NB4 (cell line): Measurements from ENCODE around the gene KRT1.

ENCODE experiments used
- DNase-seq: peaks from one replicate; pipeline ENCODE4 v3.0.0; 2010; ENCODE audit warnings: low read depth
- H3K4me3 ChIP-seq: one replicate; pipeline ENCODE4 v1.5.1; 2011; ENCODE audit warnings: mild to moderate bottlenecking, low read depth, low read length, moderate library complexity
- MYC ChIP-seq: IDR thresholded peaks from 2 replicates; pipeline ENCODE4 v1.6.1; 2011; ENCODE audit warnings: low read depth, low read length
- POLR2A ChIP-seq: IDR thresholded peaks from 2 replicates; pipeline ENCODE4 v1.6.1; 2011; ENCODE audit warnings: mild to moderate bottlenecking; ENCODE audit not compliant: insufficient read length; ENCODE audit errors: extremely low read depth
- TF ChIP-seq, protein P1 (sequence below): IDR thresholded peaks from 2 replicates; pipeline ENCODE4 v1.6.1; 2011; ENCODE audit warnings: low read depth, low read length
- TF ChIP-seq, protein P2 (sequence below): IDR thresholded peaks from one replicate; pipeline ENCODE4 v1.5.1; 2012; ENCODE audit warnings: low read depth, low read length

The KRT1 gene

DNA sequence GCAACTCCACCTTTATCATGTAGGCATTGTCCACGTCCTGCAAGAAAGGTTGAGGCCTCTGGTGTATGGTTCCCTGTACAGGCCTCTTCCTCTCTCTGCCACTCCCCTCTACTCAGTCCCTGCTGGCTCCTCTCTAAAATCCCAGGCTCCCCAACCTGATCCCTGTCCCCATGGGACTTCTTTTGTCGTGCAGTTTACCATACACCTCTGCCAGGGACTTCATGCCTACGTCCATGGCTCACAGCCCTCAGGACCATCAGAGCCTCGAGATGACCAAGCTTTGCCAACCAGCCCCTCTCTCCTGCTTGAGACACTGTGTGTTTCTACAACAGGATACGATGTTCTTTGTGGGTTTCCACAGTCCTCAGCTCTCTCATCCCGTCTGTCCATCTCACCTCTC lies 31.1 kb downstream of the KRT1 start:
- no peak for DNase-seq
- TF ChIP-seq POLR2A (no peak), MYC (no peak)
- TF ChIP-seq, protein P1, sequence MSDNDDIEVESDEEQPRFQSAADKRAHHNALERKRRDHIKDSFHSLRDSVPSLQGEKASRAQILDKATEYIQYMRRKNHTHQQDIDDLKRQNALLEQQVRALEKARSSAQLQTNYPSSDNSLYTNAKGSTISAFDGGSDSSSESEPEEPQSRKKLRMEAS, result no peak
- TF ChIP-seq, protein P2, sequence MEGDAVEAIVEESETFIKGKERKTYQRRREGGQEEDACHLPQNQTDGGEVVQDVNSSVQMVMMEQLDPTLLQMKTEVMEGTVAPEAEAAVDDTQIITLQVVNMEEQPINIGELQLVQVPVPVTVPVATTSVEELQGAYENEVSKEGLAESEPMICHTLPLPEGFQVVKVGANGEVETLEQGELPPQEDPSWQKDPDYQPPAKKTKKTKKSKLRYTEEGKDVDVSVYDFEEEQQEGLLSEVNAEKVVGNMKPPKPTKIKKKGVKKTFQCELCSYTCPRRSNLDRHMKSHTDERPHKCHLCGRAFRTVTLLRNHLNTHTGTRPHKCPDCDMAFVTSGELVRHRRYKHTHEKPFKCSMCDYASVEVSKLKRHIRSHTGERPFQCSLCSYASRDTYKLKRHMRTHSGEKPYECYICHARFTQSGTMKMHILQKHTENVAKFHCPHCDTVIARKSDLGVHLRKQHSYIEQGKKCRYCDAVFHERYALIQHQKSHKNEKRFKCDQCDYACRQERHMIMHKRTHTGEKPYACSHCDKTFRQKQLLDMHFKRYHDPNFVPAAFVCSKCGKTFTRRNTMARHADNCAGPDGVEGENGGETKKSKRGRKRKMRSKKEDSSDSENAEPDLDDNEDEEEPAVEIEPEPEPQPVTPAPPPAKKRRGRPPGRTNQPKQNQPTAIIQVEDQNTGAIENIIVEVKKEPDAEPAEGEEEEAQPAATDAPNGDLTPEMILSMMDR, result no peak
- no peak overlapping the region for H3K4me3 ChIP-seq

DNA sequence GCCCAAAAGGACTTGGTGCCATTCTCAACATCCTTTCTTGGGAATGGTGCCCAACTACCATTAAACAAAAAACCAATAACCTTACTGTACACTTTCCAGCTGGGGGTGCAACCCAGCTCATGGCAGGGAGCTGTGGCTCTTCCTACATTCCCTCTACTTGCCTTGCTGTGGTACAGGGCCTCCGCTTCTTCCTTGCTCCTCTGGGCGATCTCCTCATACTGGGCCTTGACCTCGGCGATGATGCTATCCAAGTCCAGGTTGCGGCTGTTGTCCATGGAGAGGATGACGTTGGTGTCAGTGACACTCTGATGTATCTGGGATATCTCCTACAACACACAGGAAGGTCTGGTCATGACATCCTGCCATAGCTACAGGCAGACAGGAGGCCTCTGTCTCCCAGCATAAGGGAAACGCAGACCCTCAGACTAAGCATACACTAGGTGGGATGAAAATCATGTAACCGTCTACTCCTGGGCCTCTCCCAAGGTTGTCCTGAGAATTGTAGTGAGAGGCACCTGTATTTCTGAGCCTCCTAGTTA lies 32.1 kb downstream of the KRT1 start:
- H3K4me3 ChIP-seq, result no peak overlapping the region
- TF ChIP-seq POLR2A (no peak), MYC (no peak)
- TF ChIP-seq, protein P2, result no peak
- TF ChIP-seq, protein P1, result no peak
- no peak for DNase-seq

DNA sequence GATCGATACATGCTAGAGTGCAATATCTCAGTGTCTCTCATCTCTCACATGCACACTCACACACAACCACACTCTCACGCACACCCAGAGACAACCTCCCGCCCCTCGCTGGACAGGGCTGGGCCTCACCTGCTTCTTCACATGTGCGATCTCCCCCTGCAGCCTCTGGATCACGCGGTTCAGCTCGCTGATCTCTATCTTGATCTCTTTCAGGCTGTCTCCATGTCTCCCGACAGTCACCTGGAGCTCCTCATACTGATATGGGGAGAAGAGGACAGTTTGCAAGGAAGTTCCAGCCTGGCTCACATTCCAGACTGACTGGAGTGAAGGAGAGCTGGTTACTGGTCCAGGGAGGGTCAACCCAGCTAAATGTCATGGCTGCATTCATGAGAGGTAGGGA lies 32.6 kb downstream of the KRT1 start:
- TF ChIP-seq, protein P1, result no peak
- DNase-seq, result no peak
- H3K4me3 ChIP-seq, result no peak overlapping the region

DNA sequence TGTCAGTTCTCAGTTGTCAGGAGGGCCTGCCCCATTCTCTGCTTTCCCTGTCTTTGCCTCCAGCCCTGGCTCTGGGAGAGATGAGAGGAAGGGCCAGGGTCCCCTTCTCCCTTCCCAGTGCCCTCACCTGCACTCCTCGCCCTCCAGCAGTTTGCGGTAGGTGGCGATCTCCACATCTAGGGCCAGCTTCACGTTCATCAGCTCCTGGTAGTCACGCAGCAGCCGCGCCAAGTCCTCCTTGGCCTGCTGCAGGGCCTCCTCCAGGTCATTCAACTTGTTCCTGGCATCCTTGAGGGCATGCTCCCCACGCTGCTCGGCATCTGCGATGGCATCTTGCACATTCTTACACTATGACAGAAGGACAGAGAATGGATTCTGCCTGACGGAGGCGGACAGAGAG lies 33.6 kb downstream of the KRT1 start:
- TF ChIP-seq POLR2A, result no peak
- TF ChIP-seq, protein P2, result no peak
- TF ChIP-seq, protein P1, result no peak
- TF ChIP-seq MYC, result no peak
- no peak for DNase-seq
- no peak overlapping the region for H3K4me3 ChIP-seq

DNA sequence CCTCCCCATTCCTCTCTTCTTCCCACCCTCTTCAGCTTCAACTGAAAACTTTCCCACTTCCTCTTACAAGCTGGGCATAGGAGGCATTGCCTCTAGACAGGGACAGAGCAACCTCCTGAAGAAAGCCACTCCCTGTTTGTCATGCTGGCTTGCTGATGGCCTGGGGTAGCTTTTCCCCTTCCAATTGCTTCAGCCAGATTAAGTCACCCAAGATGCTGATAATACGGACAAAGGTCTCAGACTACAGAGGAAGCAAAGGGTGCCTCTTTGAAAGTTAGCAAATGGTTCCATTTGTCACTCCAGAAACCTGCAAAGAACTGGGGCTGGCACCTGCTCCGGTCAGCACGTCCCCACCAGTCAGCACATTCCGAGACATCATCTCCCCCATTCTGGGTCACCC lies 34.2 kb downstream of the KRT1 start:
- TF ChIP-seq, protein P2, result no peak
- TF ChIP-seq POLR2A, result no peak
- TF ChIP-seq MYC, result no peak
- TF ChIP-seq, protein P1, result no peak
- no peak overlapping the region for H3K4me3 ChIP-seq
- DNase-seq, result peak; percentile 32

DNA sequence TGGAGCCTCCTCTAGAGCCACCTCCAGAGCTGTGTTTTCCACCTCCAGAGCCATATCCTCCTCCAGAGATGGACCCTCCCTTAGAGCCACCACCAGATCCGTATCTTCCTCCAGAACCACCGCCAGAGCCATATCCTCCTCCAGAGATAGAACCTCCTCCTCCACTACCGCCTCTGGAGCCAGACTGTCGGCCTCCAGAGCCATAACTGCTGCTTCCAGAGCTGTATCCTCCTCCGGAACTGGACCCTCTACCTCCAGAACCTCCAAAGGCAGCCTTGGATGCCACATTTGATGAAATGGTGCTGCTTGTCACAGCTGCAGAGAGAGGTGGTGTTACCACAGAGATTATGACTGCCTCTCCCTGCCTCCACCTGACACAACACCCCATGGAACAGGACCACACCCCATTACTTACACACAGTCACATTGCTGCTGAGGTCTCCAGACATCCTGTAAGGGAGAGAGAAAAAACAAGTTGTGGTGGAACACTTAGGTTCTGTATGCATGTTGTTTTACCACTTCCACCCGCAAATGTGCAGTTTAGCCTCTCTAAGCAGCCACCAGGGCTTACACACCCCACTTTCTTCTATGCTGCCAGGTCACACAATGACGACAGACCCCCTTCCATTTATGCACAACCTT lies 35.0 kb downstream of the KRT1 start:
- H3K4me3 ChIP-seq, result no peak overlapping the region
- DNase-seq, result no peak
- TF ChIP-seq, protein P2, result no peak
- no peak for TF ChIP-seq MYC
- TF ChIP-seq, protein P1, result no peak
- no peak for TF ChIP-seq POLR2A
